ENCODE data around the gene TUT4. TPM values are rescaled to one million over a fixed set of nuclear protein-coding genes. Genes with fewer than 3 reads are reported as not detected.

The TUT4 gene
- total and polyA plus RNA-seq, 2 donors from 2014 or later: 19.7 to 47.8 TPM

DNA sequence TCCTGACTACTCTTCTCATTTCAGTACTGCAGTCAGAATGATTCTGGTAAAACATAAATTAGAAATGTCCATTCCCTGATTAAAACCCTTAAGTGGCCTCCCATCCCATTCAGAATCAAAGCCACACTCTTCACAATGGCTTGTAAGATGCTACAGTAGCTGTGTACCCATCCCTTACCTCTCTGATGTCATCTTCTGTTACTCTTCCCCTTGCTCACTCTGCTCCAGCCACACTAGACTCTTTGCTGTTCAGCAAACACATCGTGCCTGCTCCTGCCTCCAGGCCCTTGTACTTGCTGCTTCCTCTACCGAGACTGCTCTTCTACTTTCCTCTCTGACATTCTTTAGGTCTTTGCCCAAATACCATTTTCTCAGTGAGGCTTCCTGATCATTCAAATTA lies 45.0 kb upstream of the TUT4 start:
- no peak for FAIRE-seq
- peaks cover 0 to 6% (median 2%) of the 10 kb centered on the region in 3 donors for H3K4me1 ChIP-seq (ENCODE audit: control insufficient read depth in 2 of 3, insufficient read depth in 2 of 3, low read depth in 1 of 3, low read length in 3 of 3)

DNA sequence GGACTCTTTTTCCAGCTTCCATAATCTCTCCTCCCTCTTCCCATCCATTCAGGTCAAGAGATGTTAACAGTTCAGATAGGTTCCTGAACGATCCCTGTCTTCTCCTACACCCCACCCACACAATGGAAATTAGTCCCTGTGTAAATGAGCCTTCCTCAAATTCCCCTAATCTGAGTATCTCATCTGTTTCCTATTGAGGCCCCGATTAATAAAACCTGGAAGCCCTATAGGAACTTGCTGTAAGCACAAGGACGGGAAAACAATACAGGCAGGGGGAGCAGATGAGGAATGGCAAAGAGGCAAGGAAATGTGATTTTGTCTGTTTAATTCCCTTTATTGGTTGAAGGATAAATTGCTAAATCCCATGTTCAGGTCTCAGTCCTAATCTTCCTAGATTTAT lies 42.2 kb upstream of the TUT4 start:
- Histone ChIP-seq H3K27me3 (ENCODE audit: control insufficient read depth, insufficient read depth, low read length) (no peaks in the 10 kb centered on the region), H3K4me3 (ENCODE audit: low read length in 3 of 3) (no peak overlapping the region), H3K9me3 (ENCODE audit: control insufficient read depth in 2 of 3, insufficient read depth in 1 of 3, low read length in 3 of 3) (no peaks in the 10 kb centered on the region), H3K9ac (ENCODE audit: low read length in 3 of 3) (no peak overlapping the region), H3K27ac (ENCODE audit: low read depth in 2 of 2, low read length in 2 of 2) (no peak overlapping the region), H3K36me3 (ENCODE audit: control insufficient read depth in 2 of 3, insufficient read depth in 3 of 3, low read length in 3 of 3) (no peaks in the 10 kb centered on the region), H3K4me1 (ENCODE audit: control insufficient read depth in 2 of 3, insufficient read depth in 2 of 3, low read depth in 1 of 3, low read length in 3 of 3) (no peaks in the 10 kb centered on the region)
- intact Hi-C loops (cut with DNase I): no loop called here
- DNase-seq: no peak
- no peak for FAIRE-seq
- TF ChIP-seq, protein P1, sequence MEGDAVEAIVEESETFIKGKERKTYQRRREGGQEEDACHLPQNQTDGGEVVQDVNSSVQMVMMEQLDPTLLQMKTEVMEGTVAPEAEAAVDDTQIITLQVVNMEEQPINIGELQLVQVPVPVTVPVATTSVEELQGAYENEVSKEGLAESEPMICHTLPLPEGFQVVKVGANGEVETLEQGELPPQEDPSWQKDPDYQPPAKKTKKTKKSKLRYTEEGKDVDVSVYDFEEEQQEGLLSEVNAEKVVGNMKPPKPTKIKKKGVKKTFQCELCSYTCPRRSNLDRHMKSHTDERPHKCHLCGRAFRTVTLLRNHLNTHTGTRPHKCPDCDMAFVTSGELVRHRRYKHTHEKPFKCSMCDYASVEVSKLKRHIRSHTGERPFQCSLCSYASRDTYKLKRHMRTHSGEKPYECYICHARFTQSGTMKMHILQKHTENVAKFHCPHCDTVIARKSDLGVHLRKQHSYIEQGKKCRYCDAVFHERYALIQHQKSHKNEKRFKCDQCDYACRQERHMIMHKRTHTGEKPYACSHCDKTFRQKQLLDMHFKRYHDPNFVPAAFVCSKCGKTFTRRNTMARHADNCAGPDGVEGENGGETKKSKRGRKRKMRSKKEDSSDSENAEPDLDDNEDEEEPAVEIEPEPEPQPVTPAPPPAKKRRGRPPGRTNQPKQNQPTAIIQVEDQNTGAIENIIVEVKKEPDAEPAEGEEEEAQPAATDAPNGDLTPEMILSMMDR (IDR thresholded peaks at IDR 0.05; ENCODE audit: borderline replicate concordance, extremely low read depth, insufficient read depth): no peak

More for the DNA sequence above, 45.0 kb upstream of the TUT4 start:
- Histone ChIP-seq H3K9ac (ENCODE audit: low read length in 3 of 3) (no peak overlapping the region), H3K9me3 (ENCODE audit: control insufficient read depth in 2 of 3, insufficient read depth in 1 of 3, low read length in 3 of 3) (no peaks in the 10 kb centered on the region), H3K36me3 (ENCODE audit: control insufficient read depth in 2 of 3, insufficient read depth in 3 of 3, low read length in 3 of 3) (no peaks in the 10 kb centered on the region), H3K27me3 (ENCODE audit: control insufficient read depth, insufficient read depth, low read length) (no peaks in the 10 kb centered on the region), H3K4me3 (ENCODE audit: low read length in 3 of 3) (no peak overlapping the region), H3K27ac (ENCODE audit: low read depth in 2 of 2, low read length in 2 of 2) (no peak overlapping the region)
- TF ChIP-seq, protein P1 (IDR thresholded peaks at IDR 0.05; ENCODE audit: borderline replicate concordance, extremely low read depth, insufficient read depth): no peak
- intact Hi-C loops (cut with DNase I): no loop called here
- DNase-seq: no peak

DNA sequence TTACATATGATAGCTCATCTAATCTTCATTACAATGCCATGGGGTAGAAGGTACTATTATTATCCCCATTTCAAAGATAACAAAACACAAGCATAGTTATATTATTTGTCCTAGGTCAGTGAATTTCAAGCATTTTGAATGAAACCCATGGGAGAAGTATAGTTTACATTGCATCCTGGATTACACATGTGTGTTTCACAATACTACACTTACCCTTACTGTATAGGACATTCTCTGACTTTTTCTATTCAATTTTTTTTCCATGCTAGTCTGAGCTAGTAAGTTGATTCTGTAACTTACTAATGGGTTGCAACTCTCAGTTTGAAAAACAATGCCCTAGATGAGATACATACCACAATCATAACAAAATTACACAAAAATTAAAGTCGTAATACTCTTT lies 40.6 kb upstream of the TUT4 start:
- Histone ChIP-seq H3K9me3 (ENCODE audit: control insufficient read depth in 2 of 3, insufficient read depth in 1 of 3, low read length in 3 of 3) (no peaks in the 10 kb centered on the region), H3K4me3 (ENCODE audit: low read length in 3 of 3) (no peak overlapping the region), H3K27ac (ENCODE audit: low read depth in 2 of 2, low read length in 2 of 2) (no peak overlapping the region), H3K4me1 (ENCODE audit: control insufficient read depth in 2 of 3, insufficient read depth in 2 of 3, low read depth in 1 of 3, low read length in 3 of 3) (no peaks in the 10 kb centered on the region), H3K27me3 (ENCODE audit: control insufficient read depth, insufficient read depth, low read length) (no peaks in the 10 kb centered on the region), H3K36me3 (ENCODE audit: control insufficient read depth in 2 of 3, insufficient read depth in 3 of 3, low read length in 3 of 3) (no peaks in the 10 kb centered on the region), H3K9ac (ENCODE audit: low read length in 3 of 3) (no peak overlapping the region)
- TF ChIP-seq, protein P1 (IDR thresholded peaks at IDR 0.05; ENCODE audit: borderline replicate concordance, extremely low read depth, insufficient read depth): no peak
- DNase-seq: no peak
- no peak for FAIRE-seq
- intact Hi-C loops (cut with DNase I): no loop called here

DNA sequence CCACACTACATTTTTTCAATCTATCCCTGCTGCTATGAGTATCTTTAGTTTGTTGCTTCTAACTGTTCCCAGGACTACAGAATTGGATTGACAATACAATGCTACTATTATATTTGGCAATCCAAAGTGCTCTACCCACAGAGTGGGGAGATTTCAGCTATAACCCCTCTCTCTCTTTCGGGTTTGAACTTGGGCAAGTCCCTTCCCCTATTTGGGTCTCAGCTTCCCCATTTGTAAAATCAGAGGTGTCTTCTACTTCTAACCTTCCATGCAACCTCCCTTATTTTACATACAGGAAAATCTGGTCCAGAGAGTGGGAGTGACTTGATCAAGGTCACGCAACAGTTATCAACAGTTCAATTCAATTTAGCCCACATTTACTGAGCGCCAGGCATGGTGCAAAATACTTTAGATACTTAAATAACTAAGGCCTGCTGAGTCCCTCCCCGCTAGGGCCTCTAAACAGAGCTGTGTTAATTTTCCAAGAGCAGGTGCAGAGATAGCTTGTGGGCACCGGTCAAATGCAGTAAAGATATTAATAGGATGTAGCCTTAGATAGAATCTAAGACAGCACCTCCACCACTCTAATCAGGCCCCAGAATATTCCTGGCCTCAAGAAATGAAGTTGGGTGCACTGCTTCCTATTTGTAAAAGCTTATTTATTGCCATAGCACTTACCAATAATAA lies 39.9 kb upstream of the TUT4 start:
- no peaks in the 10 kb centered on the region for H3K9me3 ChIP-seq (ENCODE audit: control insufficient read depth in 2 of 3, insufficient read depth in 1 of 3, low read length in 3 of 3)
- intact Hi-C loops (cut with DNase I): no loop called here

More for the DNA sequence above, 39.9 kb upstream of the TUT4 start:
- DNase-seq: no peak
- H3K9ac ChIP-seq (ENCODE audit: low read length in 3 of 3): no peak overlapping the region
- H3K27me3 ChIP-seq (ENCODE audit: control insufficient read depth, insufficient read depth, low read length): no peaks in the 10 kb centered on the region
- H3K36me3 ChIP-seq (ENCODE audit: control insufficient read depth in 2 of 3, insufficient read depth in 3 of 3, low read length in 3 of 3): no peaks in the 10 kb centered on the region
- TF ChIP-seq, protein P1 (IDR thresholded peaks at IDR 0.05; ENCODE audit: borderline replicate concordance, extremely low read depth, insufficient read depth): no peak
- no peak overlapping the region for H3K4me3 ChIP-seq (ENCODE audit: low read length in 3 of 3)
- FAIRE-seq: no peak
- H3K27ac ChIP-seq (ENCODE audit: low read depth in 2 of 2, low read length in 2 of 2): no peak overlapping the region
- no peaks in the 10 kb centered on the region for H3K4me1 ChIP-seq (ENCODE audit: control insufficient read depth in 2 of 3, insufficient read depth in 2 of 3, low read depth in 1 of 3, low read length in 3 of 3)

Measured in kidney (tissue), 14 donors.